IPS-15b (cell line): ENCODE measurements around the gene PBOV1.

ENCODE experiments used
- H3K27me3 ChIP-seq: one replicate; pipeline ENCODE4 v1.6.1; 2013; ENCODE audit warnings: low read length; ENCODE audit not compliant: control insufficient read depth, insufficient read depth
- H3K36me3 ChIP-seq: one replicate; pipeline ENCODE4 v1.6.1; 2013; ENCODE audit warnings: low read length; ENCODE audit not compliant: control insufficient read depth, insufficient read depth
- H3K4me1 ChIP-seq: one replicate; pipeline ENCODE4 v1.6.1; 2013; ENCODE audit warnings: mild to moderate bottlenecking, low read length; ENCODE audit not compliant: control insufficient read depth, insufficient read depth
- H3K4me3 ChIP-seq: one replicate; pipeline ENCODE4 v1.5.1; 2013; ENCODE audit warnings: low read depth, low read length
- H3K9ac ChIP-seq: one replicate; pipeline ENCODE4 v1.6.1; 2013; ENCODE audit warnings: low read depth, mild to moderate bottlenecking, low read length
- H3K9me3 ChIP-seq: one replicate; pipeline ENCODE4 v1.6.1; 2013; ENCODE audit warnings: mild to moderate bottlenecking, low read length; ENCODE audit not compliant: control insufficient read depth, insufficient read depth

PBOV1 gene

GRCh38 chr6:138235693-138236092 lies 17.4 kb upstream of the PBOV1 start:
- Histone ChIP-seq H3K9ac (no peak overlapping the region), H3K4me1 (no peaks in the 10 kb centered on the region), H3K4me3 (no peak overlapping the region), H3K36me3 (no peaks in the 10 kb centered on the region), H3K27me3 (no peaks in the 10 kb centered on the region), H3K9me3 (no peaks in the 10 kb centered on the region)

DNA sequence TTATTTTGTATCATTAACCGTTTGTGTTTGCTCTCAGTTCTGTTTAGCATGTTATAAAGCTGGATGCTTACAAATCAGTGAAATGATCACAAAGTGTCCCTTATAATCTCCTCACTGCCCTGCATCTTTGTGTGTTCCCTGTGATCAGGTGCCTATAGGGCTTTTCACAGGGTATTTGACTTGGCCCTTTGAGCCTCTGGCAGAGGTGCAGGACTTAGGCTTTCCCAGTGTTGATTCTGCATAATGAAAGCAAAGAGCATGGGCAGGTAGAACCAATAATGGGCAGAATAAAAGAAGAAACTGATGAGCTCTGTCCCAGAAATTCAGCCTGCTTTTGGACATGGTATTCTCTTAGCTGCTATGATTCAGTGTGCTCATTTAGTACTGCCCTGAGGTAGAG lies 16.9 kb upstream of the PBOV1 start:
- H3K9me3 ChIP-seq = no peaks in the 10 kb centered on the region
- H3K9ac ChIP-seq = no peak overlapping the region
- H3K27me3 ChIP-seq = no peaks in the 10 kb centered on the region
- H3K36me3 ChIP-seq = no peaks in the 10 kb centered on the region
- no peaks in the 10 kb centered on the region for H3K4me1 ChIP-seq
- no peak overlapping the region for H3K4me3 ChIP-seq

DNA sequence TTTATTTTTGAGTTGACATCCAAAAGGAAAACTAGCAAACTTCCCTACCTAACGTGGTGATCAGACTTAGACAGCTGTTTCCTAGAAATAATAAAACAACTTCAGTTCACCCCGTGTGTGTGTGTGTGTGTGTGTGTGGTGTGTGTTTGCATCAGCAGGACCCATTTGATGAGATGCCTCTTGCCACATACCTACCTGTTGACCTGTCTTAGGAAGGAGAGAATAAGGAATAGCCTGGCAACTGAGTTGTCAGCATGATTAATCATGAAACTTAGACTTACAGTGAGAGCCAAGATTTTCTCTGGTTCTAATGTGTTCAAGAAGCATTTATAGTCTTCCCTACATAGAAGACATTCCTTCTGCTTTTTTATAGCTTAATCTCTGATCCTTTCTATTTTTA lies 16.1 kb upstream of the PBOV1 start:
- no peak overlapping the region for H3K4me3 ChIP-seq
- H3K4me1 ChIP-seq = no peaks in the 10 kb centered on the region
- H3K36me3 ChIP-seq = no peaks in the 10 kb centered on the region
- no peaks in the 10 kb centered on the region for H3K9me3 ChIP-seq
- H3K27me3 ChIP-seq = no peaks in the 10 kb centered on the region
- H3K9ac ChIP-seq = no peak overlapping the region

- no peaks in the 10 kb centered on the region for H3K9me3 ChIP-seq
- no peaks in the 10 kb centered on the region for H3K36me3 ChIP-seq
- no peak overlapping the region for H3K9ac ChIP-seq
- H3K4me3 ChIP-seq = no peak overlapping the region
- H3K27me3 ChIP-seq = no peaks in the 10 kb centered on the region
- H3K4me1 ChIP-seq = no peaks in the 10 kb centered on the region
Measured at GRCh38 chr6:138231381-138231886, 13.1 kb upstream of the PBOV1 start.

DNA sequence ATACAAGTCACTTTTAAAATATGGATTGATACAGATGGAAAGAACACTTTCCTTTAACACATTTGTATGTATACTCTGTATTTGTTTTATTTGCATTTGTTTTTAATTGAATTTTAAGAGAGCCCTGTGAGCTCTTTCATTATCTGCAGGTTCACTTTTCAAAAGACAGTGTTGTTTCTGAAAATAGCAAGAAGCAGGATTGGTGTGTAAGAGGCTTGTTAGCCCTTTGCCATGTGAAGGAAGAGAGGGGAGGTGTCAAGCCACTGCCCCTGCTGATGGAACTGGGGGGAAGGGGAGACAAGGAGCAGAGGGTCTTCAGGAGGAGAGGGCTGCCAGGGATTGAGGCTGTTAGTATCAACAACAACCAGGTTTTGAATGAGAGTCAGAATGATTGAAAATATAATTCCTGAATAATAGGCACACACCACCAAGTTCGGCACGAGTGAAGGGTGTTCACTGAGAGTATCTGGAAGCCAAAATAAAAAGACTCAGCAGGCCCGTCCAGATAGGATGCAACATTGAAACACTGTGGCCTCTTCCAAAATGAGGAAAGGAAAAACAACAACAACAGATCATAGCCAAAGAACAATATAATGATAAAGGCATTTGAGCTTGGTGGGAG lies 12.6 kb upstream of the PBOV1 start:
- no peaks in the 10 kb centered on the region for H3K27me3 ChIP-seq
- no peaks in the 10 kb centered on the region for H3K36me3 ChIP-seq
- no peak overlapping the region for H3K4me3 ChIP-seq
- H3K9ac ChIP-seq = no peak overlapping the region
- H3K9me3 ChIP-seq = no peaks in the 10 kb centered on the region
- no peaks in the 10 kb centered on the region for H3K4me1 ChIP-seq

- Histone ChIP-seq H3K36me3 (no peaks in the 10 kb centered on the region), H3K9me3 (no peaks in the 10 kb centered on the region), H3K9ac (no peak overlapping the region), H3K27me3 (no peaks in the 10 kb centered on the region), H3K4me3 (no peak overlapping the region), H3K4me1 (no peaks in the 10 kb centered on the region)
Measured at GRCh38 chr6:138230221-138230620, 11.9 kb upstream of the PBOV1 start.

- Histone ChIP-seq H3K27me3 (no peaks in the 10 kb centered on the region), H3K9ac (no peak overlapping the region), H3K9me3 (no peaks in the 10 kb centered on the region), H3K4me1 (no peaks in the 10 kb centered on the region), H3K36me3 (no peaks in the 10 kb centered on the region), H3K4me3 (no peak overlapping the region)
Measured at GRCh38 chr6:138229663-138230179, 11.4 kb upstream of the PBOV1 start.

GRCh38 chr6:138229072-138229471 lies 10.8 kb upstream of the PBOV1 start:
- Histone ChIP-seq H3K9ac (no peak overlapping the region), H3K27me3 (no peaks in the 10 kb centered on the region), H3K36me3 (no peaks in the 10 kb centered on the region), H3K4me3 (no peak overlapping the region), H3K9me3 (no peaks in the 10 kb centered on the region), H3K4me1 (no peaks in the 10 kb centered on the region)

GRCh38 chr6:138227316-138227781 lies 9.1 kb upstream of the PBOV1 start:
- H3K9ac ChIP-seq = no peak overlapping the region
- H3K4me1 ChIP-seq = no peaks in the 10 kb centered on the region
- H3K9me3 ChIP-seq = no peaks in the 10 kb centered on the region

DNA sequence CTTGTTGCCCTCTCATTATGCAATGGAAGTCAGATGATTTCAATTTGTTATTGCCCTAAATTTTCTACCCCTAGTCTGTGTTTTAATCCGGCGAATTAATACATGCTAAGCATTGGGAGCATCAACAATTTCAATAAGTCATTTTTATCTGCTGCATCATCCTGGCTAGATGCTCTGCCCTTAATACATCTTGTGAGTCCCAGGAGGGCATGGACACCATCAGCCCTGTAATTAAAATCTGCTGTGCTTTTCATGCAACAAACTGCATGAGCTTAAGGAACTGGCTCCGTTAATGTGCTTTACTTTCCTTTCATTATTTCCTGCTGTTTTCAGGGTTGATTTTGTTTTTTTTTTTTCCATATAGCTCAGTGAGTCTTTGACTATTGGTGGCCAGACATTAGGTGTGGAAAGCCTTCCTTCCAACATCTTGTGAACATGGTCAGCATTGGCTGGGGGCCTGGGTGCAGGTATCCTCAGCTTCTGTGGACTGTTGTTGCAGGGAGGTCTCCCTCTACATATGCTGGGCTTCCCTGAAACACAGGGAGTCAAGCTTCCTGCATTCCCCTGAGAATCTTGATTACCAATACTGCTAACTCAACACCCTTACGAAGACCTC lies 8.5 kb upstream of the PBOV1 start:
- Histone ChIP-seq H3K4me3 (no peak overlapping the region), H3K4me1 (no peaks in the 10 kb centered on the region), H3K9ac (no peak overlapping the region), H3K27me3 (no peaks in the 10 kb centered on the region), H3K36me3 (no peaks in the 10 kb centered on the region), H3K9me3 (no peaks in the 10 kb centered on the region)

More at GRCh38 chr6:138227316-138227781, 9.1 kb upstream of the PBOV1 start:
- Histone ChIP-seq H3K36me3 (no peaks in the 10 kb centered on the region), H3K4me3 (no peak overlapping the region), H3K27me3 (no peaks in the 10 kb centered on the region)

DNA sequence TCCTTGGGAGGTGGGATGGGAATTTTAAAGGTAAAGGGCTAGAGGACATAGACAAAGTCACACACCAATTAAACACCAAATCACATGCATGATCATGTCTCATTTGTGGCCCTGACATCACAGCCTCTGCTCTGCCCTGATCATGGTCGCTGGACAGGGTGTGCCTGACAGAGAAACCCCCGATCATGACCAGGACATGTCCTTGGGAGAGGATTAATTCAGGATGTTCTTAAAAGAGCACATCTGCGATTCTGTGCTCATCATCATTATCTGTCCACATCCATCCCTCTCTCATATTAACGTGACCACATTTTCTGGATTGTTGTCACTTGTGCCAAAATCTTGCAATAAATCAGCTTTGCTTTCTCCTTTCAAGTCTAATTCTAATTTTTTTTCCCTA lies 7.7 kb upstream of the PBOV1 start:
- Histone ChIP-seq H3K27me3 (no peaks in the 10 kb centered on the region), H3K9me3 (no peaks in the 10 kb centered on the region), H3K4me3 (no peak overlapping the region), H3K4me1 (no peaks in the 10 kb centered on the region), H3K9ac (no peak overlapping the region), H3K36me3 (no peaks in the 10 kb centered on the region)

DNA sequence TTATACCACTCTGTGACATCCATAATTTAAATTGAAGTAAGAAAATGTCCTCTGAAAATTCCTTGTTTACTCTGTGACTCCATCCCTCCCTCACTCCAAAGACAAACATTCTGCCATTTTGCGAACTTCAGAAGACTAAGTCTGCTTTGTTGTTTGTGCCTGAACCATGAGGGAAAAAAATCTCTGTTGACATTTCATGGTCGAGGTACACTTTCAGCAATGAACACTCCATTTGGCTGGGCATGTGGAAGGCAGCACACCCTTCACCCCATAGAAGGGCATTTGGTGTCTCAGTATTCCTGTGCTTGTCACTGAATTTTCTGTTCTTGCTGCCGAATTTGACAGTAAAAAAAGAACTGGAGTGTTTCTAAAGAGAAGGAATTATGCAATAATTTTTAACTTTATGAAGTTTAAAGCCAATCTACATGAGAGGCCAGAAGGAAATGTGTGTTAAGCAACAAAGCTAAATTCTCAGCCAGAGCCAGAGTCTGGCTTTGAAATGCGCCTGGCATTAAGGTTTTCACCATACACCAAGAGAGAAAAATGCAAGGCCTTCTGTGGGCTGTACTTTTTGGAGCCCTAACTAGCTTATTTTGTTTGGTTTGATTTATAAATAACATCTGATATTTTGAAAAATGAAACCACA lies 4.7 kb upstream of the PBOV1 start:
- Histone ChIP-seq H3K9me3 (no peaks in the 10 kb centered on the region), H3K36me3 (no peaks in the 10 kb centered on the region), H3K4me3 (no peak overlapping the region), H3K4me1 (no peaks in the 10 kb centered on the region), H3K27me3 (no peaks in the 10 kb centered on the region), H3K9ac (no peak overlapping the region)
